WTC11 (cell line): ENCODE results near the gene TSNAXIP1. TPM values are rescaled to one million over a fixed set of nuclear protein-coding genes. Genes with fewer than 3 reads are reported as not detected.

Source experiments
- ATAC-seq: fragments of 200-7000 bp; cut with Tn5 transposase; 2 replicates; pipeline ENCODE4 v1.10.0; 2021; ENCODE audit warnings: mild to moderate bottlenecking, moderate library complexity
- CTCF ChIA-PET: fragments of 300-600 bp; sonication (Branson Sonifier 250); formaldehyde crosslinking; loops from one replicate; lab custom pipeline; 2021; ENCODE audit warnings: antibody characterized with exemption; lab: Charles Lee
- POLR2A ChIA-PET: fragments of 350-600 bp; sonication (Branson Sonifier 250); formaldehyde crosslinking; loops from one replicate; lab custom pipeline; 2021; ENCODE audit warnings: antibody characterized with exemption; lab: Charles Lee
- DNase-seq: peaks from one replicate; pipeline ENCODE4 v3.0.0; 2021; ENCODE audit warnings: low spot score
- H3K27ac Mint-ChIP-seq: 2 replicates; pipeline ENCODE4 v1.8.0; 2021; ENCODE audit warnings: mixed read lengths
- H3K27me3 Mint-ChIP-seq: 2 replicates; pipeline ENCODE4 v1.8.0; 2021; ENCODE audit warnings: low read depth, mild to moderate bottlenecking, moderate library complexity, mixed read lengths
- H3K36me3 Mint-ChIP-seq: 2 replicates; pipeline ENCODE4 v1.8.0; 2021; ENCODE audit warnings: mixed read lengths
- H3K4me1 Mint-ChIP-seq: 2 replicates; pipeline ENCODE4 v1.8.0; 2022; ENCODE audit warnings: mixed read lengths
- H3K4me3 Mint-ChIP-seq: 2 replicates; pipeline ENCODE4 v1.8.0; 2021; ENCODE audit warnings: mild to moderate bottlenecking, moderate library complexity, mixed read lengths
- H3K9me3 Mint-ChIP-seq: 2 replicates; pipeline ENCODE4 v1.8.0; 2021; ENCODE audit warnings: mixed read lengths
- ATF1 ChIP-seq: sonication (generic); formaldehyde crosslinking; IDR thresholded peaks from 2 replicates; pipeline ENCODE4 v1.8.1; 2023; ENCODE audit warnings: mild to moderate bottlenecking, moderate library complexity, missing genetic modification reagents
- CBFB ChIP-seq: sonication (generic); formaldehyde crosslinking; IDR thresholded peaks from 2 replicates; pipeline ENCODE4 v1.8.1; 2022; ENCODE audit warnings: mild to moderate bottlenecking, low read depth, missing genetic modification reagents
- ELF4 ChIP-seq: sonication (generic); formaldehyde crosslinking; IDR thresholded peaks from 2 replicates; pipeline ENCODE4 v1.8.1; 2022; ENCODE audit warnings: low read depth, mild to moderate bottlenecking, moderate library complexity, missing genetic modification reagents
- ETV6 ChIP-seq: sonication (generic); formaldehyde crosslinking; IDR thresholded peaks from 2 replicates; pipeline ENCODE4 v1.8.1; 2022; ENCODE audit warnings: mild to moderate bottlenecking, missing genetic modification reagents
- FOXK1 ChIP-seq: sonication (generic); formaldehyde crosslinking; IDR thresholded peaks from 2 replicates; pipeline ENCODE4 v1.8.0; 2022; ENCODE audit warnings: mild to moderate bottlenecking, moderate library complexity, missing genetic modification reagents
- GTF2I ChIP-seq: fragments of 250-450 bp; sonication (Bioruptor Pico); conservative IDR thresholded peaks from 2 replicates; pipeline ENCODE4 v1.4.0; 2021; ENCODE audit warnings: mild to moderate bottlenecking
- JUN ChIP-seq: sonication (generic); formaldehyde crosslinking; IDR thresholded peaks from 2 replicates; pipeline ENCODE4 v1.8.0; 2023; ENCODE audit warnings: mild to moderate bottlenecking, missing genetic modification reagents
- MXD4 ChIP-seq: fragments of 250-450 bp; sonication (Bioruptor Pico); IDR thresholded peaks from 2 replicates; pipeline ENCODE4 v1.8.0; 2021; ENCODE audit warnings: mild to moderate bottlenecking, moderate library complexity, borderline replicate concordance
- MYBL2 ChIP-seq: sonication (generic); formaldehyde crosslinking; IDR thresholded peaks from 2 replicates; pipeline ENCODE4 v1.8.1; 2023; ENCODE audit warnings: mild to moderate bottlenecking, moderate library complexity, missing genetic modification reagents
- NFE2L1 ChIP-seq: sonication (generic); formaldehyde crosslinking; IDR thresholded peaks from 2 replicates; pipeline ENCODE4 v1.8.1; 2023; ENCODE audit warnings: missing genetic modification reagents
- NR1H2 ChIP-seq: sonication (generic); formaldehyde crosslinking; IDR thresholded peaks from 2 replicates; pipeline ENCODE4 v1.9.0; 2021; ENCODE audit warnings: mild to moderate bottlenecking, moderate library complexity, missing genetic modification reagents
- NR3C1 ChIP-seq: sonication (generic); formaldehyde crosslinking; conservative IDR thresholded peaks from 2 replicates; pipeline ENCODE4 v1.8.1; 2023; ENCODE audit warnings: low read depth, mild to moderate bottlenecking, missing genetic modification reagents
- RORB ChIP-seq: fragments of 250-450 bp; sonication (Bioruptor Pico); IDR thresholded peaks from 2 replicates; pipeline ENCODE4 v1.9.0; 2021; ENCODE audit warnings: mild to moderate bottlenecking
- SOX15 ChIP-seq: fragments of 250-450 bp; sonication (Bioruptor Pico); IDR thresholded peaks from 2 replicates; pipeline ENCODE4 v1.9.0; 2021; ENCODE audit warnings: mild to moderate bottlenecking
- ZNF138 ChIP-seq: sonication (generic); formaldehyde crosslinking; conservative IDR thresholded peaks from 2 replicates; pipeline ENCODE4 v1.8.1; 2022; ENCODE audit warnings: mild to moderate bottlenecking, moderate library complexity, missing genetic modification reagents
- ZNF263 ChIP-seq: sonication (generic); formaldehyde crosslinking; IDR thresholded peaks from 2 replicates; pipeline ENCODE4 v1.8.1; 2022; ENCODE audit warnings: low read depth, mild to moderate bottlenecking, moderate library complexity, missing genetic modification reagents
- ZNF317 ChIP-seq: sonication (generic); formaldehyde crosslinking; IDR thresholded peaks from 2 replicates; pipeline ENCODE4 v1.8.1; 2023; ENCODE audit warnings: low read depth, mild to moderate bottlenecking, moderate library complexity, missing genetic modification reagents, borderline replicate concordance
- ZNF396 ChIP-seq: fragments of 250-450 bp; sonication (Bioruptor Pico); IDR thresholded peaks from 2 replicates; pipeline ENCODE4 v1.8.0; 2021; ENCODE audit warnings: mild to moderate bottlenecking, moderate library complexity, borderline replicate concordance
- ZNF423 ChIP-seq: fragments of 250-450 bp; sonication (Bioruptor Pico); IDR thresholded peaks from 2 replicates; pipeline ENCODE4 v2.1.2; 2022; ENCODE audit warnings: mild to moderate bottlenecking, moderate library complexity
- total RNA-seq: library from RNA; stranded (reverse); gene quantifications from 3 replicates; pipeline ENCODE4 v1.2.3, GENCODE V29; 2021
- TF ChIP-seq, protein P1 (sequence below): sonication (generic); formaldehyde crosslinking; IDR thresholded peaks from 2 replicates; pipeline ENCODE4 v1.8.1; 2022; ENCODE audit warnings: low read depth, mild to moderate bottlenecking, moderate library complexity, missing genetic modification reagents, borderline replicate concordance
- TF ChIP-seq, protein P2 (sequence below): fragments of 200-600 bp; IDR thresholded peaks from 2 replicates; pipeline ENCODE4 v1.8.0; 2022; ENCODE audit warnings: antibody characterized with exemption
- TF ChIP-seq, protein P3 (sequence below): sonication (generic); formaldehyde crosslinking; IDR thresholded peaks from 2 replicates; pipeline ENCODE4 v1.8.0; 2022; ENCODE audit warnings: mild to moderate bottlenecking, missing genetic modification reagents
- TF ChIP-seq, protein P4 (sequence below): fragments of 250-450 bp; sonication (Bioruptor Pico); conservative IDR thresholded peaks from 2 replicates; pipeline ENCODE4 v1.9.0; 2021; ENCODE audit warnings: mild to moderate bottlenecking

Gene TSNAXIP1
- total RNA-seq, 1 experiment from 2014 or later, result 0.48 TPM

DNA sequence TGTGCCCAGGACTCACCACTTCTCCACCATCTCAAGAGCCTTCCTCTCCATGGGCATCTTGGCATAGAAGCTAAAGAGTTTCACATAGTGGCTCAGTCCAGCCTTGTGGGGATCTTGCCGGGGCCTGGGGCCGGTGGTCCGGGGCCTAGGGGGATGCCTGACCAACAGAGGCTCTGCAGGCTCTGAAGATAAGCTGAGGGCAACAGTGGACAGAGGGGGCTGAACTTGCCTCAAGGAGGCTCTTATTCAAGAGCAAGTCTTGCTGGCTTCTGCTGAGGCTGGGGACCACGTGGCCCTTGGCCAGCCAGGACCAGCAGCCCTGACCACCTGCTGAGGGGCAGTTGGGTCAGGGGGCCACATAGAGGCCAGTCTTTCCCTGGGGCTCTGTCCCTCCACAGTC lies 22.0 kb downstream of the TSNAXIP1 start (continued):
- TF ChIP-seq ZNF263, result no peak
- TF ChIP-seq SOX15 (CRISPR knock-in tag), result no peak
- TF ChIP-seq ZNF396 (CRISPR knock-in tag), result no peak
- TF ChIP-seq ZNF317 (CRISPR knock-in tag), result no peak

DNA sequence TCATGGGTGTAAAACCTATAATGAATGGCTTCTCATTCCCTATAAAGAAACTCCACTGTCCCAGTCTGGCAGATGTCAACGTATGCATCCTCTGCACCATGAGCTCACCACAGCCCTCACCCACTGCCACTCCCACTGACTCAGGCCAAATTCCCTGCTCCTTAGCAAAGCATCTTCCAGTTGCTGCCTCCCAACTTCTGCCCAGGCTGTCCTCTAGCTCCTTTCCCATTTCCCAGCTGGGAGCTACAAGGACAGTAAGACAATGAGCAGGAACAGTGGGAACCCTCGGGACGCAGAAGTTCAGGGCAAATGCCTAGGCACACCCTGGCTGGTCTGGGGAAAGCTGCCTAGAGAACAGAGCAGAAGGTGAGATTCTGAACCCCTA lies 26.3 kb downstream of the TSNAXIP1 start:
- Mint-ChIP-seq H3K4me3 (peak overlapping the region; percentile 80), H3K36me3 (peaks cover 15% of the 10 kb centered on the region), H3K4me1 (peaks cover 9% of the 10 kb centered on the region), H3K27ac (no peak overlapping the region), H3K9me3 (no peaks in the 10 kb centered on the region), H3K27me3 (no peaks in the 10 kb centered on the region; the same call in 1 of the 2 replicates)
- ATAC-seq, result no peak
- POLR2A ChIA-PET, result interaction anchor here (1.1 to 2.6 kb wide), 3 partner anchors 12 to 17 kb away, joined by 3 to 9 read pairs (median 5); partner anchors contain the start of gene NUTF2
- DNase-seq, result no peak
- TF ChIP-seq RORB (CRISPR knock-in tag), result no peak
- no peak for TF ChIP-seq ZNF423 (CRISPR knock-in tag)
- TF ChIP-seq FOXK1 (CRISPR knock-in tag), result no peak
- no peak for TF ChIP-seq CBFB (CRISPR knock-in tag)
- TF ChIP-seq, protein P1, sequence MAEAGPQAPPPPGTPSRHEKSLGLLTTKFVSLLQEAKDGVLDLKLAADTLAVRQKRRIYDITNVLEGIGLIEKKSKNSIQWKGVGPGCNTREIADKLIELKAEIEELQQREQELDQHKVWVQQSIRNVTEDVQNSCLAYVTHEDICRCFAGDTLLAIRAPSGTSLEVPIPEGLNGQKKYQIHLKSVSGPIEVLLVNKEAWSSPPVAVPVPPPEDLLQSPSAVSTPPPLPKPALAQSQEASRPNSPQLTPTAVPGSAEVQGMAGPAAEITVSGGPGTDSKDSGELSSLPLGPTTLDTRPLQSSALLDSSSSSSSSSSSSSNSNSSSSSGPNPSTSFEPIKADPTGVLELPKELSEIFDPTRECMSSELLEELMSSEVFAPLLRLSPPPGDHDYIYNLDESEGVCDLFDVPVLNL (CRISPR knock-in tag), result no peak
- no peak for TF ChIP-seq ZNF317 (CRISPR knock-in tag)
- no peak for TF ChIP-seq GTF2I (CRISPR knock-in tag)
- TF ChIP-seq NR3C1 (CRISPR knock-in tag), result no peak
- TF ChIP-seq, protein P2, sequence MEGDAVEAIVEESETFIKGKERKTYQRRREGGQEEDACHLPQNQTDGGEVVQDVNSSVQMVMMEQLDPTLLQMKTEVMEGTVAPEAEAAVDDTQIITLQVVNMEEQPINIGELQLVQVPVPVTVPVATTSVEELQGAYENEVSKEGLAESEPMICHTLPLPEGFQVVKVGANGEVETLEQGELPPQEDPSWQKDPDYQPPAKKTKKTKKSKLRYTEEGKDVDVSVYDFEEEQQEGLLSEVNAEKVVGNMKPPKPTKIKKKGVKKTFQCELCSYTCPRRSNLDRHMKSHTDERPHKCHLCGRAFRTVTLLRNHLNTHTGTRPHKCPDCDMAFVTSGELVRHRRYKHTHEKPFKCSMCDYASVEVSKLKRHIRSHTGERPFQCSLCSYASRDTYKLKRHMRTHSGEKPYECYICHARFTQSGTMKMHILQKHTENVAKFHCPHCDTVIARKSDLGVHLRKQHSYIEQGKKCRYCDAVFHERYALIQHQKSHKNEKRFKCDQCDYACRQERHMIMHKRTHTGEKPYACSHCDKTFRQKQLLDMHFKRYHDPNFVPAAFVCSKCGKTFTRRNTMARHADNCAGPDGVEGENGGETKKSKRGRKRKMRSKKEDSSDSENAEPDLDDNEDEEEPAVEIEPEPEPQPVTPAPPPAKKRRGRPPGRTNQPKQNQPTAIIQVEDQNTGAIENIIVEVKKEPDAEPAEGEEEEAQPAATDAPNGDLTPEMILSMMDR, result no peak
- TF ChIP-seq ETV6 (CRISPR knock-in tag), result no peak
- TF ChIP-seq MXD4, result no peak
- CTCF ChIA-PET, result interaction anchor here (1.0 to 4.1 kb wide), 10 partner anchors 7 to 431 kb away, joined by 3 to 62 read pairs (median 4); partner anchors contain the start of genes NRN1L and SLC7A6

DNA sequence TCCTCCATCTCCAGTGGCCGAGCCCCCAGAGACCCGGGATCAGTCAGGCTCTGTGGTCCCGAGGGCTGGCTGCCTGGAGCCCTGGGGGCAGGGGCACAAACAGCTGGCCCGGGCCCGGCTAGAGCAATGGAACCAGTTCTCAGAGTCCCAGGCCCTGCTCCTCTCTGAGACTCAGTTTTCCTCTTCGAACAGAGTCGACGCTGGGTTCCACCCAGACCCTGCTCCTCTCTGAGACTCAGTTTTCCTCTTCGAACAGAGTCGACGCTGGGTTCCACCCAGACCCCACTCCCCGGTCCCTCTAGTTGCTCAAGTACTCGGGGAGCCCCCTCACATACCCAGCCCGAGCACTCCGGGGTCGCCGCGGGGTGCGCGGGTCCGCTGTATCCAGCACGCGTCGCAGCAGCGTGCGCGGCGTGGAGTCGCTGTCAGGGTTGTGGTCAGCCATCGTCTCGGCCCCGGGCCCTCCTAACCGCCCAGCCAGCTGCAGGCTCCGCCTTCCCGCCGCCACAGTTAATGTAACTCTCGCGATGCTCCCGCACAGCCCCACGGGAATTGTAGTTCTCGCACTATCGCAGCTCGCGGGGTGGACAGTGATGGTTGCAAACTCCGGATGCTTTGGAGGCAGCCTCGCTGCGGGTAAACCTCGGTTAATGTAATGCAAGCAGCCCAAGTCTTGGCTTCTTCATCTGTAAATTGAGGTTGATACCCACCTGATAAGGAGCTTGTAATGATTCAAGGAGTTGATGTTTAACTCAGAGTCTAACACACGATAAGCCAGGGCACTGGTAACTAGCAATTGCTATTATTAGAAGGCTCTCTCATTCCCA lies 26.9 kb downstream of the TSNAXIP1 start:
- Mint-ChIP-seq H3K4me3 (peak overlapping the region; percentile 80), H3K36me3 (peaks cover 15% of the 10 kb centered on the region), H3K9me3 (no peaks in the 10 kb centered on the region), H3K27ac (no peak overlapping the region), H3K27me3 (no peaks in the 10 kb centered on the region; the same call in 1 of the 2 replicates), H3K4me1 (peaks cover 9% of the 10 kb centered on the region)
- ChIA-PET CTCF (interaction anchor here (0.5 to 4.1 kb wide), 14 partner anchors 8 to 431 kb away, joined by 3 to 62 read pairs (median 4); partner anchors contain the start of genes NRN1L and SLC7A6), POLR2A (interaction anchor here (1.1 to 2.6 kb wide), 3 partner anchors 12 to 17 kb away, joined by 3 to 9 read pairs (median 5); partner anchors contain the start of gene NUTF2)
- DNase-seq (peak; percentile 96), ATAC-seq (peak; percentile 99)
- TF ChIP-seq JUN (no peak), SOX15 (CRISPR knock-in tag) (no peak), FOXK1 (CRISPR knock-in tag) (no peak), MYBL2 (CRISPR knock-in tag) (no peak), ATF1 (CRISPR knock-in tag) (no peak), NFE2L1 (CRISPR knock-in tag) (no peak), ZNF423 (CRISPR knock-in tag) (no peak), NR1H2 (CRISPR knock-in tag) (no peak), ELF4 (CRISPR knock-in tag) (no peak), ZNF138 (CRISPR knock-in tag) (no peak)
- TF ChIP-seq, protein P3, sequence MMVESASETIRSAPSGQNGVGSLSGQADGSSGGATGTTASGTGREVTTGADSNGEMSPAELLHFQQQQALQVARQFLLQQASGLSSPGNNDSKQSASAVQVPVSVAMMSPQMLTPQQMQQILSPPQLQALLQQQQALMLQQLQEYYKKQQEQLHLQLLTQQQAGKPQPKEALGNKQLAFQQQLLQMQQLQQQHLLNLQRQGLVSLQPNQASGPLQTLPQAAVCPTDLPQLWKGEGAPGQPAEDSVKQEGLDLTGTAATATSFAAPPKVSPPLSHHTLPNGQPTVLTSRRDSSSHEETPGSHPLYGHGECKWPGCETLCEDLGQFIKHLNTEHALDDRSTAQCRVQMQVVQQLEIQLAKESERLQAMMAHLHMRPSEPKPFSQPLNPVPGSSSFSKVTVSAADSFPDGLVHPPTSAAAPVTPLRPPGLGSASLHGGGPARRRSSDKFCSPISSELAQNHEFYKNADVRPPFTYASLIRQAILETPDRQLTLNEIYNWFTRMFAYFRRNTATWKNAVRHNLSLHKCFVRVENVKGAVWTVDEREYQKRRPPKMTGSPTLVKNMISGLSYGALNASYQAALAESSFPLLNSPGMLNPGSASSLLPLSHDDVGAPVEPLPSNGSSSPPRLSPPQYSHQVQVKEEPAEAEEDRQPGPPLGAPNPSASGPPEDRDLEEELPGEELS, result peak; percentile 63; the same call in 1 of the 2 replicates
- TF ChIP-seq, protein P2, result no peak
- TF ChIP-seq, protein P4, sequence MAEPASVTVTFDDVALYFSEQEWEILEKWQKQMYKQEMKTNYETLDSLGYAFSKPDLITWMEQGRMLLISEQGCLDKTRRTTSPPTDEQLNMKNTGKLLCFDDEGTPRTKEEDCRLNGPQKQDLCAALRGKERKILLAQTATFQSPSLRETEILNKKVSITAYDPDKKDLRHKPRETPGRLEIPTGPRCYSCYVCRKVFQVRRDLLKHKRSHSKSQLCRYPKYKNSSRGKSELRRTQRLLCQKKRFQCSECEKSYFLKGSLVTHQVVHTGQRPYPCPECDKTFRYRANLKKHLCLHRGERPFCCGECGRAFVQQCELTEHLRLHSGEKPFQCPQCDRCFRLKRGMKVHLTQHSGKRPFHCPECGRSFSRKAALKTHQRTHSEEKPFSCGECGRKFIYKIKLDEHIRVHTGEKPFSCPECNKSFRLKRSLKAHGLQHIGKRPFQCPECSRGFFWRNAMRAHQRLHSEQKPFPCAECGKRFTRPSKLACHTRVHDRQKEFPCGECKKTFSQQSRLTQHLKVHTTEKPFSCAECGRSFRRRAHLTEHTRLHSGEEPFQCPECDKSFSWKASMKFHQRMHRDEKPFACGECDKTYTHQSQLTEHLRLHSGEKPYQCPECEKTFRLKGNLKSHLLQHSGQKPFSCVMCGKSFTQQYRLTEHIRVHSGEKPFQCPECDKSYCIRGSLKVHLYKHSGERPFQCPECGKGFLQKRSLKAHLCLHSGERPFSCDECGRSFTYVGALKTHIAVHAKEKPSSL, result no peak
